VCaP (cell line): ENCODE data around the gene ID1.

Experiments
- H3K27ac ChIP-seq: fragments of 450-650 bp; 2 replicates; pipeline ENCODE4 v1.5.1; 2017
- CTCF ChIP-seq: fragments of 450-650 bp; conservative IDR thresholded peaks from 2 replicates; pipeline ENCODE4 v1.5.1; 2017; ENCODE audit warnings: mild to moderate bottlenecking, moderate library complexity

The ID1 gene

GRCh38 chr20:31596831-31597480 is 8.1 kb upstream of the ID1 start:
- TF ChIP-seq CTCF, result no peak

GRCh38 chr20:31597481-31597855 is 7.6 kb upstream of the ID1 start:
- H3K27ac ChIP-seq, result no peak overlapping the region
- TF ChIP-seq CTCF, result no peak

More at GRCh38 chr20:31596831-31597480, 8.1 kb upstream of the ID1 start:
- H3K27ac ChIP-seq, result no peak overlapping the region

GRCh38 chr20:31602431-31602778 is 2.7 kb upstream of the ID1 start:
- no peak for TF ChIP-seq CTCF
- H3K27ac ChIP-seq, result peak overlapping the region; percentile 80; the same call in 1 of the 2 replicates

- H3K27ac ChIP-seq, result peak overlapping the region; percentile 80; the same call in 1 of the 2 replicates
- TF ChIP-seq CTCF, result no peak
These were observed 2.2 kb upstream of the ID1 start for GRCh38 chr20:31602779-31603441.

GRCh38 chr20:31603822-31604566 is 1.1 kb upstream of the ID1 start:
- peak overlapping the region; percentile 80 for H3K27ac ChIP-seq
- TF ChIP-seq CTCF, result no peak

- peak overlapping the region; percentile 80 for H3K27ac ChIP-seq
These were observed 490 bp upstream of the ID1 start for GRCh38 chr20:31604567-31605030.

More at GRCh38 chr20:31604567-31605030, 490 bp upstream of the ID1 start:
- TF ChIP-seq CTCF, result no peak
